WTC11 (cell line): ENCODE measurements around the gene NOD1. TPM values are rescaled to one million over a fixed set of nuclear protein-coding genes. Genes with fewer than 3 reads are reported as not detected.

Experiments used
- ATAC-seq: fragments of 200-7000 bp; cut with Tn5 transposase; 2 replicates; pipeline ENCODE4 v1.10.0; 2021; ENCODE audit warnings: mild to moderate bottlenecking, moderate library complexity
- CTCF ChIA-PET: fragments of 300-600 bp; sonication (Branson Sonifier 250); formaldehyde crosslinking; loops from one replicate; lab custom pipeline; 2021; ENCODE audit warnings: antibody characterized with exemption; lab: Charles Lee
- POLR2A ChIA-PET: fragments of 350-600 bp; sonication (Branson Sonifier 250); formaldehyde crosslinking; loops from one replicate; lab custom pipeline; 2021; ENCODE audit warnings: antibody characterized with exemption; lab: Charles Lee
- DNase-seq: peaks from one replicate; pipeline ENCODE4 v3.0.0; 2021; ENCODE audit warnings: low spot score
- H3K27ac Mint-ChIP-seq: 2 replicates; pipeline ENCODE4 v1.8.0; 2021; ENCODE audit warnings: mixed read lengths
- H3K27me3 Mint-ChIP-seq: 2 replicates; pipeline ENCODE4 v1.8.0; 2021; ENCODE audit warnings: low read depth, mild to moderate bottlenecking, moderate library complexity, mixed read lengths
- H3K36me3 Mint-ChIP-seq: 2 replicates; pipeline ENCODE4 v1.8.0; 2021; ENCODE audit warnings: mixed read lengths
- H3K4me1 Mint-ChIP-seq: 2 replicates; pipeline ENCODE4 v1.8.0; 2022; ENCODE audit warnings: mixed read lengths
- H3K4me3 Mint-ChIP-seq: 2 replicates; pipeline ENCODE4 v1.8.0; 2021; ENCODE audit warnings: mild to moderate bottlenecking, moderate library complexity, mixed read lengths
- H3K9me3 Mint-ChIP-seq: 2 replicates; pipeline ENCODE4 v1.8.0; 2021; ENCODE audit warnings: mixed read lengths
- ATF6 ChIP-seq: sonication (generic); formaldehyde crosslinking; IDR thresholded peaks from 2 replicates; pipeline ENCODE4 v1.8.1; 2023; ENCODE audit warnings: mild to moderate bottlenecking, missing genetic modification reagents
- CBFB ChIP-seq: sonication (generic); formaldehyde crosslinking; IDR thresholded peaks from 2 replicates; pipeline ENCODE4 v1.8.1; 2022; ENCODE audit warnings: mild to moderate bottlenecking, low read depth, missing genetic modification reagents
- EMX1 ChIP-seq: fragments of 250-450 bp; sonication (Bioruptor Pico); IDR thresholded peaks from 2 replicates; pipeline ENCODE4 v1.8.0; 2021; ENCODE audit warnings: mild to moderate bottlenecking
- ESRRA ChIP-seq: sonication (generic); formaldehyde crosslinking; IDR thresholded peaks from 2 replicates; pipeline ENCODE4 v1.8.1; 2022; ENCODE audit warnings: mild to moderate bottlenecking, missing genetic modification reagents, borderline replicate concordance
- GABPB1 ChIP-seq: sonication (generic); formaldehyde crosslinking; IDR thresholded peaks from 2 replicates; pipeline ENCODE4 v1.8.1; 2023; ENCODE audit warnings: mild to moderate bottlenecking, missing genetic modification reagents
- GTF2I ChIP-seq: fragments of 250-450 bp; sonication (Bioruptor Pico); conservative IDR thresholded peaks from 2 replicates; pipeline ENCODE4 v1.4.0; 2021; ENCODE audit warnings: mild to moderate bottlenecking
- IRF2 ChIP-seq: sonication (generic); formaldehyde crosslinking; IDR thresholded peaks from 2 replicates; pipeline ENCODE4 v1.8.0; 2022; ENCODE audit warnings: low read depth, missing genetic modification reagents, borderline replicate concordance
- JUN ChIP-seq: sonication (generic); formaldehyde crosslinking; IDR thresholded peaks from 2 replicates; pipeline ENCODE4 v1.8.0; 2023; ENCODE audit warnings: mild to moderate bottlenecking, missing genetic modification reagents
- KAT7 ChIP-seq: sonication (generic); formaldehyde crosslinking; IDR thresholded peaks from 2 replicates; pipeline ENCODE4 v1.8.1; 2023; ENCODE audit warnings: missing genetic modification reagents, mild to moderate bottlenecking, borderline replicate concordance
- RELA ChIP-seq: sonication (generic); formaldehyde crosslinking; IDR thresholded peaks from 2 replicates; pipeline ENCODE4 v1.8.1; 2022; ENCODE audit warnings: missing genetic modification reagents, mild to moderate bottlenecking, borderline replicate concordance
- RORB ChIP-seq: fragments of 250-450 bp; sonication (Bioruptor Pico); IDR thresholded peaks from 2 replicates; pipeline ENCODE4 v1.9.0; 2021; ENCODE audit warnings: mild to moderate bottlenecking
- TCF7 ChIP-seq: sonication (generic); formaldehyde crosslinking; IDR thresholded peaks from 2 replicates; pipeline ENCODE4 v1.8.0; 2022; ENCODE audit warnings: mild to moderate bottlenecking, low read depth, missing genetic modification reagents, moderate library complexity
- USF2 ChIP-seq: sonication (generic); formaldehyde crosslinking; IDR thresholded peaks from 2 replicates; pipeline ENCODE4 v1.8.1; 2023; ENCODE audit warnings: mild to moderate bottlenecking, missing genetic modification reagents, moderate library complexity
- ZMAT4 ChIP-seq: fragments of 250-450 bp; sonication (Bioruptor Pico); IDR thresholded peaks from 2 replicates; pipeline ENCODE4 v1.9.0; 2021; ENCODE audit warnings: mild to moderate bottlenecking
- ZNF423 ChIP-seq: fragments of 250-450 bp; sonication (Bioruptor Pico); IDR thresholded peaks from 2 replicates; pipeline ENCODE4 v2.1.2; 2022; ENCODE audit warnings: mild to moderate bottlenecking, moderate library complexity
- ZNF425 ChIP-seq: fragments of 250-450 bp; sonication (Bioruptor Pico); conservative IDR thresholded peaks from 2 replicates; pipeline ENCODE4 v1.9.0; 2021; ENCODE audit warnings: mild to moderate bottlenecking
- ZNF532 ChIP-seq: fragments of 250-450 bp; sonication (Bioruptor Pico); IDR thresholded peaks from 2 replicates; pipeline ENCODE4 v1.9.0; 2021; ENCODE audit warnings: mild to moderate bottlenecking, borderline replicate concordance
- ZSCAN18 ChIP-seq: fragments of 250-450 bp; sonication (Bioruptor Pico); IDR thresholded peaks from 2 replicates; pipeline ENCODE4 v2.1.2; 2022; ENCODE audit warnings: mild to moderate bottlenecking, moderate library complexity
- total RNA-seq: library from RNA; stranded (reverse); gene quantifications from 3 replicates; pipeline ENCODE4 v1.2.3, GENCODE V29; 2021

NOD1 gene
- total RNA-seq, 1 experiment from 2014 or later = 6.4 TPM

GRCh38 chr7:30430777-30431176 lies 47.8 kb downstream of the NOD1 start (continued):
- TF ChIP-seq ZSCAN18 (CRISPR knock-in tag) (no peak), TCF7 (no peak), GABPB1 (CRISPR knock-in tag) (no peak), RELA (CRISPR knock-in tag) (no peak), ZMAT4 (no peak), ESRRA (no peak), JUN (no peak), ATF6 (CRISPR knock-in tag) (no peak), KAT7 (CRISPR knock-in tag) (no peak)
- TF ChIP-seq, all 79 proteins: peak for 0

GRCh38 chr7:30430276-30430675 lies 48.3 kb downstream of the NOD1 start:
- no peaks in the 10 kb centered on the region for H3K27me3 Mint-ChIP-seq
- H3K4me3 Mint-ChIP-seq = no peak overlapping the region
- H3K27ac Mint-ChIP-seq = no peak overlapping the region
- ATAC-seq (no peak), DNase-seq (no peak)
- H3K36me3 Mint-ChIP-seq = no peaks in the 10 kb centered on the region
- ChIA-PET CTCF (interaction anchor here (0.6 to 2.3 kb wide), 3 partner anchors 39 to 266 kb away, joined by 3 to 6 read pairs (median 3); no protein-coding TSS in a partner anchor), POLR2A (interaction anchor here (0.7 kb wide), 1 partner anchor 18 kb away, joined by 3 read pairs; no protein-coding TSS in a partner anchor)
- peaks cover 27% of the 10 kb centered on the region for H3K4me1 Mint-ChIP-seq
- TF ChIP-seq IRF2 (no peak), GTF2I (CRISPR knock-in tag) (no peak), ZNF423 (CRISPR knock-in tag) (no peak), USF2 (CRISPR knock-in tag) (no peak)
- H3K9me3 Mint-ChIP-seq = no peaks in the 10 kb centered on the region

GRCh38 chr7:30429156-30429530 lies 49.4 kb downstream of the NOD1 start:
- DNase-seq (no peak), ATAC-seq (no peak)
- Mint-ChIP-seq H3K4me3 (no peak overlapping the region), H3K27me3 (no peaks in the 10 kb centered on the region), H3K9me3 (no peaks in the 10 kb centered on the region), H3K27ac (no peak overlapping the region), H3K36me3 (0 out of 2 replicates have a peak, but pooled peaks cover 6% of the 10 kb centered on the region), H3K4me1 (peaks cover 22% of the 10 kb centered on the region)
- TF ChIP-seq KAT7 (CRISPR knock-in tag) = no peak
- TF ChIP-seq RORB (CRISPR knock-in tag) = no peak
- ChIA-PET POLR2A (no interaction called here), CTCF (interaction anchor here (1.0 to 2.3 kb wide), 2 partner anchors 40 to 135 kb away, joined by 3 to 6 read pairs; no protein-coding TSS in a partner anchor)

GRCh38 chr7:30428246-30429155 lies 50.1 kb downstream of the NOD1 start:
- Mint-ChIP-seq H3K9me3 (no peaks in the 10 kb centered on the region), H3K27me3 (no peaks in the 10 kb centered on the region), H3K4me1 (peaks cover 15% of the 10 kb centered on the region), H3K27ac (no peak overlapping the region), H3K4me3 (no peak overlapping the region), H3K36me3 (0 out of 2 replicates have a peak, but pooled peaks cover 6% of the 10 kb centered on the region)
- DNase-seq (no peak), ATAC-seq (no peak)
- ChIA-PET POLR2A (no interaction called here), CTCF (interaction anchor here (2.3 kb wide), 1 partner anchor 136 kb away, joined by 6 read pairs; no protein-coding TSS in a partner anchor)
- no peak for TF ChIP-seq ESRRA
- no peak for TF ChIP-seq ZNF532 (CRISPR knock-in tag)
- TF ChIP-seq CBFB (CRISPR knock-in tag) = no peak
- no peak for TF ChIP-seq ZNF425 (CRISPR knock-in tag)
- TF ChIP-seq EMX1 (CRISPR knock-in tag) = no peak
